Amygdala (tissue), 56 donors: ENCODE data around the gene HABP4.

ENCODE experiments used
- DNase-seq, 56 donors: peaks; one replicate each; lab custom pipeline; 2025; lab: John Stamatoyannopoulos, UW

The HABP4 gene

DNA sequence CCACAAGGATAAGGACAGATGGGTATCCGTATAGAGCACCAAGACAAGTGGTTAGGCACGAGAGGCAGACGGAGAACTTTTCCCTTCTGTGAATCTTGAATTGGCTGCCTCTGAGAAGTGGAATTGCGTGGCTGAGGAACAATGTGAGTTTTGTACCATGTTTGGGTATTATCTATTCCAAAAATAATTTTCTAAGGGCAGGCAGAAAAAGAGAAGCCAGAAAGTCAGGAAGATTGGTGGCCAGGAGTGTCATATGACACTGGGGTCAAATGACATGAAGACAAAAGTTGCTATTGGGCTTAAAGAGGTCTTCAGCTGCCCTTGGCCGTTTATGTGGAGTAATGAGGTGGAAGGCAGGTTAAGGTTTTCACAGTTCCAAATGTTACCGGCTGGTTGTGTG is 14.5 kb downstream of the HABP4 start:
- no peak for DNase-seq

DNA sequence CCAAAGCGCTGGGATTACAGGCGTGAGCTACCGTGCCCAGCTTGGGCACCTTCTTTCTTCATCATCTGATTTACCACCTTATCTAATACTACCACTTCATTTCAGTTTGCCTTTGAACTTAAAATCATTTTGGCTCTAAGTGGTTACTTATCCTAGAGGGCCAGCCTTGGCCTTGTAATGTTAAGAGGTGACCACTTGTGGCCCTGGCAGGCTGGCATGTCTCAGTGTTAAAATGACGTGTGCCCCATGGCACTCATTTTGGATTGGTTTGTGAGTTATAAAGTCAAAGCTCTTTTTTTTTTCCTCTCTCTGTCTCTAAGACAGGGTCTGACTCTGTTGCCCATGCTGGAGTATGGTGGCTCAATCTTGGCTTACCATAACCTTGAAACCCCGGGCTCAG is 17.8 kb downstream of the HABP4 start:
- DNase-seq, result no peak

DNA sequence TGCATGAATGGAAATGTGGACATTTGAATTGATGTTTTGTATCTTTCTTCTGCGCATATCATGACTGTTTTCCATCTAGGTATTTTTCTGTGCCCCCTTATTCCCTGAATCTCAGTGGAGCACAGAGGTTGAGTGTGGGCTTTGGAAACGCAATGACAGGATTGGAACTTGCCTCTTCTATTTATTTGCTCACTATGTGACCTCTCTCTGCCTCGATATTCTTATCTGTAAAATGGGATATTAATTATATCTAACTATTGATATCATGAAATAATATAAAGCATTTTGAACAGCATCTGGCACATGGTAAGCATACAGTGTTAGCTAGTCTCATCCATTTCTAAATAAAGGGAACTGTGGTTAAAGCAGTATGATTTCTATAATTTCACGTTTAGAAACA is 26.0 kb downstream of the HABP4 start:
- no peak for DNase-seq

DNA sequence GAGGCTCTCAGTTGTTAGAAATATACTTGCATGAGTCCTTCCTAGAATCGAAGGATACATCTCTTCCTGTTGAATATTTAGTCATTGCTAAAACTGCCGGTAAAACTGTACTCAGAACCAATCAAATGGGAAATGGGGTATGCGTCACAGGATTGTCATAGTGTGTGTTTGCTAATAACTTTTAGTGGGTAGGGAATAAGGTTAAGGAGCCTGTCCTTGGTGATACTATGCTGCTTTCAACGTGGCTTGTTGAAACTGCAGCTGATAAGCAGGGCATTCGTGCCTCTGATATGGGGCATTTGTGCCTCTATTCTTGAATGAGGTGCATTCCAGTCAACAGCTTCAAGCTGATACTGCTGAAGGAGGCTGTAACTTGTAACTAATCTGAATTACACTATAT is 26.6 kb downstream of the HABP4 start:
- DNase-seq, result no peak

DNA sequence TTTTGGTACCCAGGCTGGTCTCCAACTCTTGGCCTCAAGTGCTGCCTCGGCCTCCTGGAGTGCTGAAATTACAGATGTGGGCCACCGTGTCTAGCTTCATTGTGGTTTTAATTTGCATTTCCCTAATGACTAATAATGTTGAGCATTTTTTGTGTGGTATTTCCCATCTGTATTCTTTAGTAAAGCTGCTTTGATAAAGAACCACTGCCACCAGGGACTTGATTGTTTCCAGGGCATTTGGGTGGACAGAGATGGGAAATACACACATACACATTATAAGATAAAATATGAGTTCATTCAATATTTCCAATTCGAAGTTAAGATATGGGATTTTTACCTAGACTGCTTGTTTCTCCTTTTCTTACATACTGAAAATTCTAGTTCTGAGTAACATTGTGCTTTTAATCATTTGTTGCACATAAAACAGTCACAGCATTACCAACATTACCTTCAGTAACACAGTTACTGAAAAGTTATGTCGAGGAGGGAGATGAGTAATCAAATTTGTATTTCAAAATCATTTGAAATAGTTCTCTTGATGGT is 28.9 kb downstream of the HABP4 start:
- no peak for DNase-seq

DNA sequence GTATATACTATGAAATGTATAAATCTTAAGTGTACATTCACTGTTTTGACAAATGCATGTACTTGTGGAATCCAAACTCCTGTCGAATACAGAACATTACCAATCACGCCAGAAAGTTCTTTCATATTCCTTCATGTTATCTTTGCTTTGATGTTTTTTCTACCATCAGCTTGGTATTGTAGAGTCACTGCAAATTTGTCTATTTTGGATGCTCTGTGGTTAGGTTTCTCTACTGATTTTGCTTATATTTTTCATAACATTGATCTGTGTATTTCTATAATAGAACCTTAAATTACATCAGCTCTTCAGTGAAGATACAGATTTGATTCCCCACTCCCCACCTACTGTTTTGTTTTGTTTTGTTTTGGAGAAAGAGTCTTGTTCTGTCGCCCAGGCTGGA is 30.8 kb downstream of the HABP4 start:
- DNase-seq, result no peak

DNA sequence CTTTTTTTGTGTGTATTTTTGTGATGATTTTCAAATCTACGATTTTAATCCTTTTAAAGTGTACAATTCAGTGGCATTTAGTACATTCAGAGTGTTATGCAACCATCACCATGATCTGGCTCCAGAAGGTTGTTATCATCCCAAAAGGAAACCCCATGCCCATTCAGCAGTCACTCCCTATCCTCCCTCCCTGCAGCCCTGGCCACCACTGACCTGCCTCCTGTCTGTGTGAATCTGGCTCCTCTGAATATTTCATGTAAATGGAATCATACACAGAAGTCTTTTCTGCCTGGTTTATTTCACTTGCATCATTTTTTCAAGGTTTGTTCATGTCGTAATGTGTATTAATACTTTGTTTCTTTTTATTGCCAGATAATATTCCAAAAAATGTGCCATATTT is 32.5 kb downstream of the HABP4 start:
- no peak for DNase-seq

DNA sequence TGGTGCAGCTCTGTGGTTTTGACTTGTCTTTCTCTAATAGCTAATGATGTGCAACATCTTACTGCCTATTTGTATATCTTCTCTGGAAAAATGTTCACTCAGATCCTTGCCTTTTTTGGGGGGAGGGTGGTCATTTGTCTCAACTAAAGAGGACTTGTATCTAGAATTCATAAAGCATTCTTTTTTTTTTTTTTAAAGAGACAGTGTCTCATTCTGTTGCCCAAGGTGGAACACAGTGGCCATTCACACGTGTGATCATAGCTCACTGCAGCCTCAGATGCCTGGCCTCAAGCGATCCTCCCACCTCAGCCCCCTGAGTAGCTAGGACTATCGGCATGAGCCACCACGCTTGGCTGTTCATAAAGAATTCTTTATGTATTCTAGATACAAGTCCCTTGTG is 33.2 kb downstream of the HABP4 start:
- DNase-seq, result no peak

DNA sequence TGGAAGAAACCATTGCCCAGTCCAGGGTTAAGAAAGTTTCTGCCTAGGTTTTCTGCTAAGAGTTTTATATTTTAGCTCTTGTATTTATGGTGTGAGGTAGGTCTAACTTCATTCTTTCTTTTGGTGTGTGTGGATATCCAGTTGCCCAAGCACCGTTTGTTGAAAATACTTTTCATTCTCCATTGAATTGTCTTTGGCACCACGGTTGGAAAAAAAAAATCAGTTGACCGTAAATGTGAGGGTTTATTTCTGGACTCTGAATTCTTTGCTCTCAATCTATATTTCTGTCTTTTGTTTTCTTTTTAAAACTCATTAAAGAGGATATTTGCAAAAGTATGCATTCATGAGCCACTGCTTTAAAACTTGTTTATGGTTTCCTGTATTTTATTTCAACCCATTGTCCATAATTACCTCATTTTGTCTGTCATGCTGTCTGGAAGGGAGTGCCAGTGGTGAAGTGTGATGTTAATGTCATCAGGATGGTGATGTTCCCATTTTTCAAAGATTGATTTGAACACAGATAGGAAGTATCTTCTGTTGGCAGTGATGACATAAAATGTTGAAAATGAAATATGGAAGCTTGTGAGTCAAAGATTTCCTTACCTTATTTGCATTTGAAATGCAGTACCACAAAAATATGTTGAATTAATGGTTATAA is 33.9 kb downstream of the HABP4 start:
- no peak for DNase-seq

DNA sequence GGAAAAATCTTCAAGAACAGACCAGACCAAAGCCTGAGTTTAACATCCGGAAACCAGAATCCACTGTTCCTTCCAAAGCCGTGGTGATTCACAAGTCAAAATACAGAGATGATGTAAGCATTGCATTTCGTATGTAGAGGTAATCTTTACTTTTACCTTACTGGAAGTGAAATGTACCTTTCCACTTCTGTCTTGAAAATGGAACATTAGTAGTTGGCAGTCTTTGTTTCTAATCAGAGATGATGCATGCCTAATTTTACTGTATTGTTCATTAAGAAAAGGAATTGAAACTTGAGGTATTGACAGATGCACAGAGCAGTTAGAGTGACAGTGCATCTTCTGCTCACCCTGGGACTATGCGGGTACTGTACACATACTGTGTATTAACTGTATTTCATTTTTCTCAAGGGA is 34.6 kb downstream of the HABP4 start:
- no peak for DNase-seq

DNA sequence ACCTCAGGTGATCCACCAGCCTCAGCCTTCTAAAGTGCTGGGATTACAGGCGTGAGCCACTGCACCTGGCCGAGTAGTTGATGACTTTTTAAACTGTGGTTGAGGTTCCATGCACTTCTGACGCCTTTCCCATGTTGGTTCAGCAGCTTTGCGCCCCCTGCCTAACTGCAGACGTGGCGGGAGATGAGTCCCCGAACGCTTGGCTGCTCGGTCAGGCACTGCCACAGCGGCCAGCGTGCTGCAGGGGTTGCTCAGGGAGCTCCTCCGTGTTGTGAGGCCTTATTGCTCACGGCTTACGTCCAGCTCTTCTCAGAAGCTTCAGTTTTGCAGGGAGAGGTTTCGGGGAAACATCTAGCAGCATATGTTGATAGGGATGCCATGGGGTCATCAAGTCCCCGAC is 35.3 kb downstream of the HABP4 start:
- no peak for DNase-seq

DNA sequence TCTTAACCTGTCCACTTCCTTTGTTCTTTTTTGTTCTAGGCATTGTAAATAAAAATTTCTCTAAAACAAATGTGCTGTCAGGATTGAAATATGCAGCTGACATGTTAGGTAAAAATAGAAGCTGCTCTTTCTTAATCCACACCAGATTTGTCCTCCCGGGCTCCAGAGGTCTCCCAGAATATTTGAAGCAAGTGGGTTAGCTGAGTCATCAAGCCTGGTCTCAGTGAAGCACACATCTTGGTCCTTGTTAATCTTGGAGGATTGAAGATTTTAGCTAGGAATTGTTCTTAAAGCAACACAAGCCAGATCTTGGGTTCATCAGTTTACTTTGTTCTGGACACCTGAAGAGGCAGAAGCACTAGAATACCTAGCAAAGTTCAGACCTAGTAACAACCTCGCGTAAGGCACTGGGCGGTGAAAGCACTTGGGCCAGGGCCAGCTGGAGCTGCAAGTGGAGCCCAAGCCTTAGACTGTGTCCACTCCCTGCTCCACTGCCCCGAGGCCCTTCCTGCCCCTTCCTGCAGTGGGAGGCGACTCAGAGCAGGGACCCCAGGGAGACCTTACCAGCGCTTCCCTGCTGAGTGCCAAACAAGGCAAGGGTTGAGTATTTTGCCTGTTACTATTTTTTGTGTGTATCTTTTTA is 36.5 kb downstream of the HABP4 start:
- peak in 7 of 56 donors; percentile 16 to 56 (median 25) for DNase-seq

DNA sequence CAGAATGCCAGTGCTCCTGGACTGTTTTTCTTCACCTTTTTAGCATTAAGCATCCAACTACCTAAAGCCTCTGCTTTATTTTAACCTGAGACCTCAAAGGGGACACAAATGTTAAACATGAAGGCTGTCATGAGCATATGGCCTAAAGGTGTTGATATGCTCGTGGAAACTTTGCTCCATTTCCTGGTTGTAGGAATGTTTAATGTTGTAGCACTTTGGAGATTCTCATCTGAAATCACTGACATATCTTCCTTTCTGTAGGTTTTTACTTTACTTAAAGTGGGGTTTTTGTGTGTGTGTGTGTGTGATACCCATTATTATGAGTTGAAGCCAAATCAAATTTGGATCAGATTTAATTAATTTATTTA is 37.0 kb downstream of the HABP4 start:
- no peak for DNase-seq

DNA sequence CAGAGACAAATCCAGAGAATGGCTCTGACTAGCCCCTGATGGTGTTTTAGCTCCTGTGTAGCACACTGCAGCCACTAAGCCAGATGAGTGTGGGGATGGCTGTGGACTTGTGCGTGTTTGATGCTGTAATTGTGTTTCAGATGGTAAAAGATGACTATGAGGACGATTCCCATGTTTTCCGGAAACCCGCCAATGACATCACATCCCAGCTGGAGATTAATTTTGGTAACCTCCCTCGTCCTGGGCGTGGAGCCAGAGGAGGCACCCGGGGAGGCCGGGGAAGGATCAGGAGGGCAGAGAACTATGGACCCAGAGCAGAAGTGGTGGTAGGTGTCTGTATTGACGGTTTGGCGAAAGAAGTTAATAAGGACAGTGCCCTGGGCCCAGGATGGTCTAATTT is 38.0 kb downstream of the HABP4 start:
- peak in 3 of 56 donors; percentile 29 to 31 (median 29) for DNase-seq

DNA sequence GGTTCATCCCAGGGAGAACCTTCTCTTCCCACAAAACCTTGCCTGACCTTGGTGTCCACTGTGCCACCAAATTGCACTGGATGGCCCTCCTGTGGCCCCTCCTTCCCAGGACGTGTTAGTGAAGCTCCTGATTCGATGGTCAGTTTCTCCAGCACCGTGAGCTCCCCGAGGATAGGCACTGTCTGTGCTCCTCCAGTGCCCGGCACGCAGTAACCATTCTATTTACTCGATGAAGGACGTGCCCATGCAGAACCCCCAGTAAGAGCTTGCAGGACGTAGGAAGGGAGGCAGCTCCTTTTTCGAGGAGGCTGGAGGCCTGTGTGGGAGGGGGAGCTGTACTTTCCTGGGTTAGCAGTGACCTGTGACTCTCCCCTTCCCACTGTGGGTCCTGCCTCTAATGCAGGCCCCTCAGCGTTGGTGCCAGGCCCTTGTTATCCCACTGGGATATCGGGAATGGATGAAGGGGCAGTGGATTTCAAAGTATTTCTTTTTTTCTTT is 39.6 kb downstream of the HABP4 start:
- DNase-seq, result no peak

DNA sequence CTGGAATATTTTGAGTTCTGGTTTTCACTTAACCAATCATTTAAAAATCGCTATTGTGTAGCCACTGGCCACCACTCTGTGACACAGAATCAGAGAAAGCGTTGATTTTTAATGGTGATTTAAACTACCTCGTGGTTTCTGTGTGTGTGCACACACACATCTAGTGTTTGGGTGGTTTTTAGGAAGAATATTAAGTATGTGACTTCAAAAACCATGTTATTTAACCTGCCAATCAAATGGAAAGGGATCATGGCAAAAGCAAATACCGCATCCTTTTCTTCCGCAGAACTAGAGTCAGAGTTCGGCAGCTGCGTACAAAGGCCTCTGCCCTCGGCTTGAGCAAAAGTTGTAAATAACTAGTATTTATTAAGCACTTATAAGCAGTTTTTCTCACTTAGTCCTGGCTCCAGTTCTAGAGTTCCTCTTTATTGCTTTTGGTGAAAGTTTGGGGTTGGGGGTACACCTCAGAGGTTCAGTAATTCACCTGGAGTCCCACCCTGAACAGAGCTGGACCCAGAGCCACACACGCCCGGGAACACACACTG is 40.6 kb downstream of the HABP4 start:
- no peak for DNase-seq

DNA sequence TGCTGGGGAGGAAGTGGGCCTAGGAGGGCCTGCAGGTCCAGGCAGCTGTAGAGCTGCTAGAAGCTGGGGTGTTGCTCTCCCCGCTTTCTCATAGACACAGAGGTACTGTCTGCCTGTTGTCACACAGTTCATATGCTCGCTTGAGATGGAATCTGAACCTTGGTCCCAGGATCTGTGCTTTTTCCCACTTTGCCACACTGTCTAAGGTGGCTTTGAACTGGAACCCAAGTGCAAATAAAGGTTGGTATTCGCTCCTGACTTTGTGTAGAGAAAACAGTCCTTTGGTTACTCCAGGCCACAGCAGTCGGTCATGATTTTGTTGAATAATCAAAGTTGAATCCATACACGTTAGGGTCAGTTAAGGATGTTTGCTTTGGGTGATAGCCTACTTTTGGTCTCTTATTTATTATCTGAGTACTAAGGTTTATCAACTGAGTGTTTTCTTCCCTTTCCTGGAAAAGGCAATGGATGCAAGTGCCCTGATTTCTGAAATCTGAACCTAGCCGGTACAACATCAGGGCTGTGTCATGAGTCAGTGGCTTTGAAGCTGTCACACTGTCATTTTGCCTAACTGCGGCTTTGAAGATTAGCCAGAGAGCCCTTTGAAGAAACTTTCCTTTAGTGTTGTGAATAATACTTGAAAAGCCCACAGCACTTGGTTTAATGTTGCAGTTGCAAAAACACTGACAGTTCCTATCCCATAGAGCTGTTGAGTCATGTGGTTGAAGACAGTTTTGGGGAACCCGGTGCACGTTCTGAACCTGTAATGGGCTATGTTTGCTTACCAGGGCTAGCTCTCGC is 41.3 kb downstream of the HABP4 start:
- DNase-seq, result no peak

DNA sequence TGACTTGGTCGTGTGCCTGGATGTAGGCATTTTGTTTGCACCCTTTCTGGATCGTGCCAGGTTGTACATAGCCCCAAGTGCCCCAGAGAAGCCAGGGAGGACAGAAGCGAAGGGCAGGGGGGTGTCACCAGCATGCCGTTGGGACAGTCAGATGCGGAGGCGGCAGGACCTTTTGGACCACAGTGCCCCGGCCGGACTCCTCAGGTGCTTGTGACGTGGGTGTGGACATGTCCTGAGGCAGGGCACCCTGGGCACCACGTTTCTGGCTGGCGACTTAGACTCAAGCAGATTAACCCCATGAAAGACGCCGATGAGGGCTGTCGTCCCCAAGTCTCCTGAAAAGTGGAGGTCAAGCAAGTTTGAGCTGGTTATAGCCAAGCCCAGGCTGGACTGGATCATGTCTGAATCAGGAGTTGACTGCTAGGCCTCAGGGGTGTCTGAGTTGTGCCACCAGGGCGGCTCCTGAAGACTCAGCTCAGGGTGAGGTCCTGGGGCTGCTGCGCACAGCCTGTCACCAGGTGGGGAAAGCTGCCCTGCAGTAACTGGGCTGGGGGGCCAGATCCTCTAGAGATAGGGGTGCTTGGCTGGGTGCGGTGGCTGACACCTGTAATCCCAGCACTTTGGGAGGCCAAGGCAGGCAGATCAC is 42.0 kb downstream of the HABP4 start:
- DNase-seq, result no peak

DNA sequence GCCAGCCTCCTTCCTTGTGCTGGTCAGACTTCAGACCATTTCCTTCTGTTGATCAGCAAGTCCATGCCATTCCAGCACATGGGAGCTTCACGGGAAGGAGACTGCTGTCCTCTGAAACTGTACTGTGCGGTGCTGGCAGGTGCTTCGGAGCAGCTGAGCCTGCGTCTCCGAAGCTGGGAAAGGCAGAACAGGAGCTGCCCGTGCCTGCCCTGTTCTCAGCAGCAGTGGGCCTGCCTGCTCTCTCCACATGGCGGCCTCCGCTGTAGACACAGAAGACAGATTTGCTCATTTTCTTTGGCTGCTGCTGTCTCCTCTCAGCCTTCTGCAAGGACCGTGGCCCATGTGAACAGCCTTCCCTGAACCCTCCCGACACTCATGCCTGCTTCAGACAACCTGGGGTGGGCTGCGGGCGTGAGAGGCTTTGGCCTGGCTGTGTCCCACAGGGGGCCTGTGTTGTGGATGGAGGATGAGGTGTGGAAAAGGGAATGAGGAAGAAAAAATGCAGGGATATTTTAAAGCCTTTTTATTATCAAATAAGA is 43.1 kb downstream of the HABP4 start:
- no peak for DNase-seq

DNA sequence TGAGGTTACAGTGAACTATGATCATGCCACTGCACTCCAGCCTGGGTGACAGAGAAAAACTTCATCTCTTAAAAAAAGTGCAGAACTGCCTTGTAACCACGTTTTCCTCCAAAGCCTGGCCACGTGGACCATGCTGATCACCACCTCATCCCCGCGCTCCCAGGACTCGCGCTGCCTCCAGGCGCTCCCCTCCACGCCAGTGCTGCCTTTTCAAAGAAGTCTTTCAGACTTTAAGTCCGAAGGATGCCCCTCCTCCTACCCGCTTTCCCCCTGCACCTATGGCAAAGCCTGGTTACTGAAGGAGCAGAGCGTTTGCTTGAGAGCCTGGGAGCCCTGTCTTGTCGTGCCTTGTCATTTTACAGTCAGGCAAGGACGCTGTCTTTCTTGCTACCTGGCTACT is 43.8 kb downstream of the HABP4 start:
- no peak for DNase-seq
